Peyer's patch (tissue), 4 donors: ENCODE measurements around the gene RNASE12. TPM values are rescaled to one million over a fixed set of nuclear protein-coding genes. Genes with fewer than 3 reads are reported as not detected.
"Not testable (repeated sequence)": the region's sequence is repeated elsewhere in the genome, so short reads cannot be mapped to it uniquely, and the experiment has no call there.

Experiments used
- DNase-seq, 3 donors: peaks; one replicate each; pipeline ENCODE4 v3.0.0-alpha.2; 2017 to 2019
- H3K27ac ChIP-seq, 4 donors: fragments of 200-600 bp; sonication (generic); one replicate each; pipeline ENCODE4 v1.5.1; 2016 to 2019
- H3K27me3 ChIP-seq, 2 donors: fragments of 200-600 bp; sonication (generic); one replicate each; pipeline ENCODE4 v1.5.1; 2019
- H3K36me3 ChIP-seq, 3 donors: fragments of 200-600 bp; sonication (generic); one replicate each; pipeline ENCODE4 v1.5.1; 2016 to 2019
- H3K4me1 ChIP-seq, 4 donors: fragments of 200-600 bp; sonication (generic); one replicate each; pipeline ENCODE4 v1.5.1; 2016 to 2019
- H3K4me3 ChIP-seq, 4 donors: fragments of 200-600 bp; sonication (generic); 1 replicate in 3 of 4; 2 replicates in 1 of 4; pipeline ENCODE4 v1.5.1; 2016 to 2019; ENCODE audit warnings: mild to moderate bottlenecking in 1 of 4
- H3K9me3 ChIP-seq, 4 donors: fragments of 200-600 bp; sonication (generic); one replicate each; pipeline ENCODE4 v1.5.1; 2016 to 2019; ENCODE audit warnings: mild to moderate bottlenecking in 1 of 4
- POLR2A ChIP-seq, 2 donors: fragments of 450-650 bp; IDR thresholded peaks; one replicate each; pipeline ENCODE4 v1.5.1; 2017; ENCODE audit warnings: antibody characterized with exemption in 2 of 2, mild to moderate bottlenecking in 2 of 2, moderate library complexity in 2 of 2
- total RNA-seq, 4 donors: library from RNA; depleted of rRNA; stranded (reverse); fragments of >200 nt; gene quantifications; one replicate each; pipeline ENCODE4 v1.1.0, GENCODE V29; 2016
- TF ChIP-seq, protein P1 (sequence below), 6 experiments: fragments of 450-650 bp in 4 of 6; fragments of 200-600 bp in 2 of 6; sonication (generic) in 1 of 6; IDR thresholded peaks; one replicate each; pipeline ENCODE4 v1.5.1; 2017 to 2019; ENCODE audit warnings: antibody characterized with exemption in 6 of 6, mild to moderate bottlenecking in 3 of 6, moderate library complexity in 1 of 6

The RNASE12 gene
- total RNA-seq, 4 donors from 2014 or later: not detected

DNA sequence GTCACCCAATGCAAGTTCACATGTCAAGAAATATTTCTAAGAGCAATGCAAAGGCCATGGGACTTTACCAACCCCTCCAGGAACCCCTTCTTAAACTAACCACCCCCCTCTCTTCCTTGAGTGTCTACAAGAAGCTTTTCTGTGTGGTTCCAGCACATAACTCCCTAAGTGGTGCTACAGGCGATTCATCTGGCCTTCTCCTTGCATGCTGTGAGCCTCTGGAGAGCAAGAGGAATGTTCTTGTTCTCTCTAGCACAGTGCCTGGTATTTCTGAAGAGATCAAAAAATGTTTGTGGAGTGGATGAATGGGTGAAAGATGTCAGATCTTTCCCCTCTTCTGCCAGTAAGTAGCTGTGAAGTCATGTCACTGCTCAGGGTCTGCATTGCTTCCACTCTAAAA is 5.9 kb upstream of the RNASE12 start:
- Histone ChIP-seq H3K36me3 (no peaks in the 10 kb centered on the region), H3K27ac (no peak overlapping the region), H3K27me3 (no peaks in the 10 kb centered on the region), H3K4me1 (no peaks in the 10 kb centered on the region), H3K9me3 (no peaks in the 10 kb centered on the region), H3K4me3 (no peak overlapping the region)
- TF ChIP-seq POLR2A (IDR thresholded peaks at IDR 0.05): no peak
- TF ChIP-seq, protein P1, sequence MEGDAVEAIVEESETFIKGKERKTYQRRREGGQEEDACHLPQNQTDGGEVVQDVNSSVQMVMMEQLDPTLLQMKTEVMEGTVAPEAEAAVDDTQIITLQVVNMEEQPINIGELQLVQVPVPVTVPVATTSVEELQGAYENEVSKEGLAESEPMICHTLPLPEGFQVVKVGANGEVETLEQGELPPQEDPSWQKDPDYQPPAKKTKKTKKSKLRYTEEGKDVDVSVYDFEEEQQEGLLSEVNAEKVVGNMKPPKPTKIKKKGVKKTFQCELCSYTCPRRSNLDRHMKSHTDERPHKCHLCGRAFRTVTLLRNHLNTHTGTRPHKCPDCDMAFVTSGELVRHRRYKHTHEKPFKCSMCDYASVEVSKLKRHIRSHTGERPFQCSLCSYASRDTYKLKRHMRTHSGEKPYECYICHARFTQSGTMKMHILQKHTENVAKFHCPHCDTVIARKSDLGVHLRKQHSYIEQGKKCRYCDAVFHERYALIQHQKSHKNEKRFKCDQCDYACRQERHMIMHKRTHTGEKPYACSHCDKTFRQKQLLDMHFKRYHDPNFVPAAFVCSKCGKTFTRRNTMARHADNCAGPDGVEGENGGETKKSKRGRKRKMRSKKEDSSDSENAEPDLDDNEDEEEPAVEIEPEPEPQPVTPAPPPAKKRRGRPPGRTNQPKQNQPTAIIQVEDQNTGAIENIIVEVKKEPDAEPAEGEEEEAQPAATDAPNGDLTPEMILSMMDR (IDR thresholded peaks at IDR 0.05): no peak
- no peak for DNase-seq

GRCh38 chr14:20595726-20596125 is 4.5 kb upstream of the RNASE12 start:
- DNase-seq, H3K27me3 ChIP-seq, H3K36me3 ChIP-seq, H3K9me3 ChIP-seq, H3K4me3 ChIP-seq, H3K27ac ChIP-seq, H3K4me1 ChIP-seq: not testable (repeated sequence)

DNA sequence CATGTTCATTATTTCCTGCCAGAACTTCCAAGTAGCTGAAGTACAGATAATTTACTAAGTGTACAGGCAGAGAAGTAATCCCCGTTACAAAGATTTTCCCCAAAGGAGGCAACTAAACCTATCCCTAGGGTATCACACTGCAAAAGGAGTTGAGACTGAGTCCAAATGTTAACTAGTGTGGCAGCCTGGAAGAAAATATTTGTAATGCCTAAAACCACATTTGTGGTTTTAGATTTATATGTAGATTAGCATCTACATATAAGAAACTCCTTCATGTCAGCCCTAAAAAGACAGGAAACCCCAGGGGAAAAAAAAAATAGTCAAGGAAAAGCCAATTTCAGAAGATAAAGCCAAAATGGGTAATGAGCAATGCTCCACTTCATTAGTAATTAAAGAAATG is 1.4 kb upstream of the RNASE12 start:
- DNase-seq: no peak
- Histone ChIP-seq H3K9me3 (no peaks in the 10 kb centered on the region), H3K4me1 (no peaks in the 10 kb centered on the region), H3K27me3 (no peaks in the 10 kb centered on the region), H3K27ac (no peak overlapping the region), H3K4me3 (no peak overlapping the region), H3K36me3 (no peaks in the 10 kb centered on the region)
- TF ChIP-seq, protein P1 (IDR thresholded peaks at IDR 0.05): no peak
- no peak for TF ChIP-seq POLR2A (IDR thresholded peaks at IDR 0.05)

GRCh38 chr14:20587489-20588154 is 3.6 kb downstream of the RNASE12 start, which contains the start of gene RNASE11:
RNASE11 (minus strand) TSS chr14:20588001.
- no peaks in the 10 kb centered on the region for H3K9me3 ChIP-seq
- no peak for TF ChIP-seq POLR2A (IDR thresholded peaks at IDR 0.05)
- TF ChIP-seq, protein P1 (IDR thresholded peaks at IDR 0.05): no peak
- H3K4me3 ChIP-seq: no peak within 1 kb of the TSS
- H3K4me1 ChIP-seq: no peaks in the 10 kb centered on the region
- no peaks in the 10 kb centered on the region for H3K36me3 ChIP-seq
- no peak within 1 kb of the TSS for H3K27ac ChIP-seq
- peaks cover 0 to 6% of the 10 kb centered on the region in 2 donors for H3K27me3 ChIP-seq
- DNase-seq: no peak

GRCh38 chr14:20583908-20584307 is 7.3 kb downstream of the RNASE12 start:
- TF ChIP-seq, protein P1 (IDR thresholded peaks at IDR 0.05): no peak
- no peak for TF ChIP-seq POLR2A (IDR thresholded peaks at IDR 0.05)
- Histone ChIP-seq H3K36me3 (no peaks in the 10 kb centered on the region), H3K4me3 (no peak overlapping the region), H3K27me3 (peaks cover 0 to 6% of the 10 kb centered on the region in 2 donors), H3K4me1 (no peaks in the 10 kb centered on the region), H3K9me3 (no peaks in the 10 kb centered on the region), H3K27ac (no peak overlapping the region)
- DNase-seq: no peak

DNA sequence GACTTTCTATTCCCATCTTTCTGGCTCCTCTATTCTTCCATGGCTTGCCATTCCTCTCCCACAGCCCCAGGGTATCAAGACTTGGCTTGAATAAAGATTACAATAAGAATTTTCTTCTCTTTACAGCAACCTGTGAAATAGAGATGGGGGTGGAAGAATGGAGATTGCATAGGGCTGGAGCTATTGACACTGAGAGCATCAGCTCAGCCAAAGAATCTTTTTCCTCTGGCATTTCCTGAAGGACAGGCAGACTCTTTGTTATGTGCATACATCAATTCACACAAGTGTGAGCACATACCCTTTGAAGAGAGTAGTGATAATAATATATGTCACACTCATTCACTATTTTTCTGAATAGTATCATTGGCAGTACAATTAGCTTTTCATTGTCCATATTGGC is 8.0 kb downstream of the RNASE12 start:
- Histone ChIP-seq H3K9me3 (no peaks in the 10 kb centered on the region), H3K27ac (no peak overlapping the region), H3K4me1 (no peaks in the 10 kb centered on the region), H3K4me3 (no peak overlapping the region), H3K36me3 (no peaks in the 10 kb centered on the region), H3K27me3 (peaks cover 0 to 6% of the 10 kb centered on the region in 2 donors)
- TF ChIP-seq, protein P1 (IDR thresholded peaks at IDR 0.05): no peak
- no peak for TF ChIP-seq POLR2A (IDR thresholded peaks at IDR 0.05)
- DNase-seq: no peak
